K562 (cell line): ENCODE data around the gene KRIT1. TPM values are rescaled to one million over a fixed set of nuclear protein-coding genes. Genes with fewer than 3 reads are reported as not detected.
A peak's percentile ranks its signal among the peaks of the same experiment; 100 is the strongest.

ENCODE experiments used
- ATAC-seq: fragments of 200-7000 bp; cut with Tn5 transposase; 3 replicates; pipeline ENCODE4 v1.9.1; 2020; ENCODE audit warnings: moderate library complexity
- BruUV-seq: library from RNA; stranded (reverse); fragments of 400-500 nt; replicated peaks from 2 replicates; lab custom pipeline; 2021; lab: Mats Ljungman, UMichigan
- CTCF ChIA-PET: fragments of 300-600 bp; formaldehyde crosslinking; extraction: SDS; loops from one replicate; lab custom pipeline; 2021; ENCODE audit warnings: low intra/inter-chr PET ratio; lab: Yijun Ruan, JAX
- POLR2A ChIA-PET: fragments of 300-600, 350-650 bp; sonication (Branson Sonifier 250); formaldehyde crosslinking; extraction: SDS; loops from one replicate; lab custom pipeline; 2021; ENCODE audit warnings: antibody characterized with exemption, inconsistent platforms; lab: Yijun Ruan, JAX
- DNase-seq, 4 experiments: peaks; one replicate each; pipeline versions ENCODE4 v3.0.0 to v3.0.0-alpha.2; 2011 to 2018; ENCODE audit warnings: low spot score in 3 of 4, mixed read lengths in 3 of 4; ENCODE audit errors: extremely low read depth in 1 of 4
- FAIRE-seq: peaks from 2 replicates; lab custom pipeline; 2011; peaks lifted over from hg19 to GRCh38; lab: Jason Lieb, UNC
- H2AFZ ChIP-seq: 2 replicates; pipeline ENCODE4 v1.6.0; 2011; ENCODE audit warnings: low read depth, low read length, control low read depth, inconsistent platforms
- H3K27ac ChIP-seq: fragments of 200-600 bp; 3 replicates; pipeline ENCODE4 v1.8.0; 2011; ENCODE audit warnings: low read depth, mild to moderate bottlenecking, control low read depth, inconsistent platforms, low read length, moderate library complexity, mixed read lengths; ENCODE audit errors: extremely low read depth
- H3K27me3 ChIP-seq, 2 experiments: fragments of 300-600 bp in 1 of 2; 2 replicates in 1 of 2; 3 replicates in 1 of 2; pipeline versions ENCODE4 v1.6.0 to v1.8.0; 2011; ENCODE audit warnings: inconsistent platforms in 2 of 2, low read length in 2 of 2, mild to moderate bottlenecking in 1 of 2, mixed read lengths in 1 of 2, moderate library complexity in 1 of 2; ENCODE audit not compliant: control insufficient read depth in 2 of 2, insufficient read depth in 2 of 2
- H3K36me3 ChIP-seq: fragments of 300-600 bp; 3 replicates; pipeline ENCODE4 v1.8.0; 2011; ENCODE audit warnings: mild to moderate bottlenecking, low read length, inconsistent platforms; ENCODE audit not compliant: control insufficient read depth, insufficient read depth
- H3K4me1 ChIP-seq, 2 experiments: fragments of 200-600 bp in 1 of 2; replicated peaks in 1 of 2; 2 replicates in 1 of 2; 3 replicates in 1 of 2; pipeline versions ENCODE4 v1.5.1 to v1.8.0; 2011; ENCODE audit warnings: inconsistent platforms in 2 of 2, low read length in 2 of 2, mild to moderate bottlenecking in 1 of 2, mixed read lengths in 1 of 2, moderate library complexity in 1 of 2; ENCODE audit not compliant: control insufficient read depth in 2 of 2, insufficient read depth in 2 of 2
- H3K4me2 ChIP-seq: 2 replicates; pipeline ENCODE4 v1.6.1; 2011; ENCODE audit warnings: low read length, control low read depth, inconsistent platforms, mixed read lengths; ENCODE audit not compliant: insufficient read depth
- H3K4me3 ChIP-seq: fragments of 200-600 bp; sonication (generic), shearing (Covaris generic); 2 replicates; pipeline ENCODE4 v1.5.1; 2016; ENCODE audit warnings: control low read depth, inconsistent platforms
- H3K79me2 ChIP-seq: fragments of 200-600 bp; 3 replicates; pipeline ENCODE4 v1.8.0; 2011; ENCODE audit warnings: low read length, inconsistent platforms; ENCODE audit not compliant: control insufficient read depth, insufficient read depth
- H3K9ac ChIP-seq, 2 experiments: 2 replicates each; pipeline versions ENCODE4 v1.6.0 to v1.6.1; 2011; ENCODE audit warnings: low read depth in 2 of 2, low read length in 2 of 2, control low read depth in 1 of 2, inconsistent platforms in 1 of 2, mild to moderate bottlenecking in 1 of 2, mixed read lengths in 1 of 2; ENCODE audit not compliant: insufficient read depth in 1 of 2
- H3K9me1 ChIP-seq: one replicate; pipeline ENCODE4 v1.6.0; 2011; ENCODE audit warnings: inconsistent platforms, mild to moderate bottlenecking, low read length, moderate library complexity; ENCODE audit not compliant: control insufficient read depth, insufficient read depth
- H3K9me3 ChIP-seq: replicated peaks from 2 replicates; pipeline ENCODE4 v1.5.1; 2011; ENCODE audit warnings: low read depth, low read length, inconsistent platforms; ENCODE audit not compliant: control insufficient read depth, insufficient read depth
- H4K20me1 ChIP-seq: replicated peaks from 2 replicates; pipeline ENCODE4 v1.6.1; 2011; ENCODE audit warnings: low read length, inconsistent platforms, mixed read lengths; ENCODE audit not compliant: control insufficient read depth, insufficient read depth
- KLF1 ChIP-seq: fragments of 450-650 bp; IDR thresholded peaks from 2 replicates; pipeline ENCODE4 v1.6.1; 2016; ENCODE audit warnings: missing genetic modification characterization, missing compliant biosample characterization
- MEIS2 ChIP-seq: fragments of 450-650 bp; IDR thresholded peaks from 2 replicates; pipeline ENCODE4 v1.6.1; 2014; ENCODE audit warnings: mild to moderate bottlenecking; ENCODE audit not compliant: partially characterized antibody
- MTA2 ChIP-seq: fragments of 450-650 bp; IDR thresholded peaks from 2 replicates; pipeline ENCODE4 v1.6.1; 2016; ENCODE audit warnings: low read depth
- SIX5 ChIP-seq, 2 experiments: IDR thresholded peaks; 2 replicates each; pipeline ENCODE4 v1.6.1; 2011; ENCODE audit warnings: low read length in 2 of 2, borderline replicate concordance in 1 of 2, low read depth in 1 of 2, mild to moderate bottlenecking in 1 of 2, moderate library complexity in 1 of 2; ENCODE audit not compliant: insufficient read depth in 1 of 2
- ZFP30 ChIP-seq: fragments of 250-450 bp; sonication (Bioruptor Pico); IDR thresholded peaks from 2 replicates; pipeline ENCODE4 v1.8.0; 2022; ENCODE audit warnings: moderate library complexity, mild to moderate bottlenecking, inconsistent platforms, borderline replicate concordance
- ZNF197 ChIP-seq: fragments of 200-800 bp; sonication (Bioruptor generic); IDR thresholded peaks from 2 replicates; pipeline ENCODE4 v1.6.1; 2016; ENCODE audit warnings: low read depth, missing genetic modification characterization, missing compliant biosample characterization
- WGBS: fragments of 100-300 bp; shearing (Covaris generic); methylation state at CpG from one replicate; pipeline ENCODE4 v1.1.6; 2016; ENCODE audit warnings: low coverage, mixed read lengths; ENCODE audit not compliant: insufficient coverage; ENCODE audit errors: missing lambda C conversion rate; 5-methylcytosine and 5-hydroxymethylcytosine counted together
- in situ Hi-C: fragments of 300-500 bp; cut with MboI; formaldehyde crosslinking; loops from 4 replicates; pipeline ENCODE4 v1.15.0; 2018; ENCODE audit warnings: inconsistent platforms, mixed read lengths
- intact Hi-C: fragments of 100-400 bp; cut with micrococcal nuclease; formaldehyde crosslinking; loops from 2 replicates; pipeline ENCODE4 v1.14.2; 2022
- polyA plus RNA-seq, 8 experiments: library from polyadenylated mRNA; depleted of rRNA in 4 of 8; stranded (reverse) in 5 of 8; unstranded in 3 of 8; fragments of >200 nt; fragmentation: Nextera tagmentation in 2 of 8; fragmentation: Illumina TruSeq in 1 of 8; extraction: Ambion mirVana in 2 of 8; extraction: Trizol in 1 of 8; gene quantifications; 2 replicates each; pipeline versions ENCODE4 v1.2.1 to v1.2.3, GENCODE V29; 2011 to 2014; ENCODE audit warnings: inconsistent platforms in 1 of 8, missing spikeins in 1 of 8
- total RNA-seq, 7 experiments: library from RNA; depleted of rRNA in 6 of 7; stranded (reverse); fragments of >200 nt in 6 of 7; fragmentation: Illumina TruSeq in 2 of 7; extraction: Trizol in 2 of 7; gene quantifications; 2 replicates each; pipeline versions ENCODE4 v1.2.1 to v1.2.3, GENCODE V29; 2011 to 2021; ENCODE audit warnings: low replicate concordance in 1 of 7
- TF ChIP-seq, protein P1 (sequence below): fragments of 450-650 bp; IDR thresholded peaks from 2 replicates; pipeline ENCODE4 v1.6.1; 2016

The KRIT1 gene
- total and polyA plus RNA-seq, 9 of the 15 experiments (the other 6 are each of a cell fraction or from before 2014, with no cell fraction given) = 21.5 to 81.4 (median 55.9) TPM

DNA sequence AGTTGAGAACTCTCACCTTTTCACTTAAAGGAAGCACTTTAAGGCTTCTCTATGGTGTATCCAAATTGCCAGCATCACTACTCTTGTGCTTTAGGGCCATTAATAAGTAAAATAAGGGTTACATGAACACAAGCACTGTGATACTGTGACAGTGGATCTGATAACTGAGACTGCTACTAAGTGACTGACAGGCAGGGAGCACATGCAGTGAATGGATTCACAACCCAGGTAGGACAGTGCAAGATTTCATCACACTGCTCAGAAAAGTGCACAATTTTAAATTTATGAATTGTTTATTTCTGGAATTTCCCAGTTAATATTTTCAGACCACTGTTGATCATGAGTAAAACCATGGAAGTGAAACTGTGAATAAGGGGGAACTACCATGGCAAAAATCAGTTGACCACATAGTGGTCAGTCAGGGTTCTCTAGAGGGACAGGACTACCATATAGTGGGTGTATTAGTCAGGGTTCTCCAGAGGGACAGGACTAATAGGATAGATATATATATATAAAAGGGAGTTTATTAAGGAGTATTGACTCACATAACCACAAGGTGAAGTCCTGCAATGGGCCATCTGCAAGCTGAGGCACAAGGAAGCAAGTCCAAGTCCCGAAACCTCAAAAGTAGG is 90.5 kb downstream of the KRIT1 start:
- ATAC-seq = peak; percentile 65
- Histone ChIP-seq H3K9ac (no peak overlapping the region), H3K27me3 (no peaks in the 10 kb centered on the region; a peak in 1 of 5 replicates), H3K9me3 (no peaks in the 10 kb centered on the region), H3K36me3 (no peaks in the 10 kb centered on the region), H3K4me3 (no peak overlapping the region), H4K20me1 (no peaks in the 10 kb centered on the region), H3K4me1 (no peaks in the 10 kb centered on the region), H2AFZ (no peak overlapping the region), H3K9me1 (no peaks in the 10 kb centered on the region), H3K27ac (no peak overlapping the region), H3K79me2 (no peaks in the 10 kb centered on the region), H3K4me2 (no peak overlapping the region)
- intact Hi-C loops (no loop called here), in situ Hi-C loops (no loop called here)
- 11% methylated on average over 1 of the region's 1 CpG for WGBS
- no peak for FAIRE-seq
- POLR2A ChIA-PET = no interaction called here
- DNase-seq = no peak
- TF ChIP-seq, protein P1, sequence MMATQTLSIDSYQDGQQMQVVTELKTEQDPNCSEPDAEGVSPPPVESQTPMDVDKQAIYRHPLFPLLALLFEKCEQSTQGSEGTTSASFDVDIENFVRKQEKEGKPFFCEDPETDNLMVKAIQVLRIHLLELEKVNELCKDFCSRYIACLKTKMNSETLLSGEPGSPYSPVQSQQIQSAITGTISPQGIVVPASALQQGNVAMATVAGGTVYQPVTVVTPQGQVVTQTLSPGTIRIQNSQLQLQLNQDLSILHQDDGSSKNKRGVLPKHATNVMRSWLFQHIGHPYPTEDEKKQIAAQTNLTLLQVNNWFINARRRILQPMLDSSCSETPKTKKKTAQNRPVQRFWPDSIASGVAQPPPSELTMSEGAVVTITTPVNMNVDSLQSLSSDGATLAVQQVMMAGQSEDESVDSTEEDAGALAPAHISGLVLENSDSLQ = peak; percentile 79
- no peak for TF ChIP-seq ZFP30 (CRISPR knock-in tag)
- no TSS peak for BruUV-seq
- CTCF ChIA-PET = no interaction called here

DNA sequence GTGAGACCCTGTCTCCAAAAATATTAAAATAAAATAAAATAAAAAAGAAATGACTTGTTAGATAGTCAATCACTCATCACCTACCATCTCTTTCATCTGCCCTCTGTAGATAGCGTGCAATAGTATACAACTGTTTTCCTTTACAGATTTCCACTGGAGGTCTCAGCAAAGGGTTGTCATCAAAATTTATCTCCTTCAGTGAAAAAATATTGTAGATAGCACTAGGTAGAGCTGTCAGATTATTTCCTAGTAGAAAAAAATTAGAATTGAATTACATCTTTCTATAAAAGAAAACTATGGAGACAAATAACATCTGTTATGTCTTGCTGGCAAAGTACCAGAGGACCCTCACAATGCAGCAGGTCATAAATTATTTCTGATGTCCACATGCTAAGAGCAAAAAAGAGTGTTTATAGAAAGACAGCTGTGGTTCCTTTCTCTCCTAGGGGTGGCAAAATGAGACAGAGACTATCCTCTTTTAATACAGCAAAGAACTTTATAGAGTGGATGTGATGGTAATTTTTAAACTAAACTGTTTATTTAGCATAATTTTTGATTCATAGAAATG is 95.2 kb downstream of the KRIT1 start:
- Histone ChIP-seq H3K79me2 (no peaks in the 10 kb centered on the region), H3K4me3 (no peak overlapping the region), H3K4me2 (no peak overlapping the region), H4K20me1 (no peaks in the 10 kb centered on the region), H3K36me3 (no peaks in the 10 kb centered on the region), H3K4me1 (0 out of 5 replicates have a peak, but pooled peaks cover 0 to 4% of the 10 kb centered on the region in 2 experiments), H3K27ac (no peak overlapping the region), H2AFZ (no peak overlapping the region), H3K9me1 (no peaks in the 10 kb centered on the region), H3K9ac (no peak overlapping the region), H3K27me3 (no peaks in the 10 kb centered on the region), H3K9me3 (no peaks in the 10 kb centered on the region)
- TF ChIP-seq ZNF197 (CRISPR knock-in tag) (no peak), MTA2 (no peak), SIX5 (IDR thresholded peaks at IDR 0.05; ENCODE audit: borderline replicate concordance in 1 of 2, insufficient read depth in 1 of 2, low read depth in 1 of 2, low read length in 2 of 2) (no peak), KLF1 (no peak), MEIS2 (peak; percentile 43)
- CTCF ChIA-PET = no interaction called here
- POLR2A ChIA-PET = no interaction called here
- intact Hi-C loops (no loop called here), in situ Hi-C loops (no loop called here)
- WGBS = 11% methylated on average over 1 of the region's 1 CpG
- ATAC-seq (no peak), DNase-seq (no peak), FAIRE-seq (no peak)
- BruUV-seq = no TSS peak
